Adrenal gland (tissue), 5 donors: Measurements from ENCODE around the gene IGF2BP2.

Experiments used
- POLR2A ChIP-seq, 2 donors: fragments of 450-650 bp; IDR thresholded peaks; one replicate each; pipeline ENCODE4 v1.6.1; 2017; ENCODE audit warnings: antibody characterized with exemption in 2 of 2, mild to moderate bottlenecking in 2 of 2, moderate library complexity in 1 of 2
- TF ChIP-seq, protein P1 (sequence below), 6 experiments: fragments of 450-650 bp in 4 of 6; fragments of 200-600 bp in 2 of 6; sonication (generic) in 1 of 6; IDR thresholded peaks; 1 replicate in 5 of 6; 2 replicates in 1 of 6; pipeline versions ENCODE4 v1.5.1 to v1.8.0; 2016 to 2021; ENCODE audit warnings: antibody characterized with exemption in 6 of 6, mild to moderate bottlenecking in 2 of 6, moderate library complexity in 1 of 6
- donor health status: DM: no; HTN: no; CAD: no.

DNA sequence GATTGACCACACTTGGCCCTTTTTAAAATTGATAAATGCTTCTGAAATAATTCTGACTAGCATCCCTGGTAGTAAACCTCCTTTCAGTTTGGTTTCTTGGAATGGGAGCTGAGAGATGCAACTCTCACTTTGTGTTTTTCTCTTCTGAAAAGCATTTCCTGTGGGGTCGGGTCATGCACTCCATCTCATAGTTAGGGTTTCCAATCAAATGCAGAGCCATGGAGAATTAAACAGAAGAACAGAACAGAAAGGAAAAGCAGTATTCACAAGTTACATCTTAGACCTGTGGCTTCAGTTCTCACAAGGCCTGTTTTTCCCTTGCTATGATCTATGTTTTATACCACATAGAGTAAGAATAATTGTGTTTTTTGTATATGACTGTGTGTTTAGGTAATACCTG, 199.1 kb downstream of the IGF2BP2 start:
- TF ChIP-seq POLR2A (IDR thresholded peaks at IDR 0.05), result no peak
- TF ChIP-seq, protein P1, sequence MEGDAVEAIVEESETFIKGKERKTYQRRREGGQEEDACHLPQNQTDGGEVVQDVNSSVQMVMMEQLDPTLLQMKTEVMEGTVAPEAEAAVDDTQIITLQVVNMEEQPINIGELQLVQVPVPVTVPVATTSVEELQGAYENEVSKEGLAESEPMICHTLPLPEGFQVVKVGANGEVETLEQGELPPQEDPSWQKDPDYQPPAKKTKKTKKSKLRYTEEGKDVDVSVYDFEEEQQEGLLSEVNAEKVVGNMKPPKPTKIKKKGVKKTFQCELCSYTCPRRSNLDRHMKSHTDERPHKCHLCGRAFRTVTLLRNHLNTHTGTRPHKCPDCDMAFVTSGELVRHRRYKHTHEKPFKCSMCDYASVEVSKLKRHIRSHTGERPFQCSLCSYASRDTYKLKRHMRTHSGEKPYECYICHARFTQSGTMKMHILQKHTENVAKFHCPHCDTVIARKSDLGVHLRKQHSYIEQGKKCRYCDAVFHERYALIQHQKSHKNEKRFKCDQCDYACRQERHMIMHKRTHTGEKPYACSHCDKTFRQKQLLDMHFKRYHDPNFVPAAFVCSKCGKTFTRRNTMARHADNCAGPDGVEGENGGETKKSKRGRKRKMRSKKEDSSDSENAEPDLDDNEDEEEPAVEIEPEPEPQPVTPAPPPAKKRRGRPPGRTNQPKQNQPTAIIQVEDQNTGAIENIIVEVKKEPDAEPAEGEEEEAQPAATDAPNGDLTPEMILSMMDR (IDR thresholded peaks at IDR 0.05), result no peak
